ENCODE results near the gene SYT12.

SYT12 gene

DNA sequence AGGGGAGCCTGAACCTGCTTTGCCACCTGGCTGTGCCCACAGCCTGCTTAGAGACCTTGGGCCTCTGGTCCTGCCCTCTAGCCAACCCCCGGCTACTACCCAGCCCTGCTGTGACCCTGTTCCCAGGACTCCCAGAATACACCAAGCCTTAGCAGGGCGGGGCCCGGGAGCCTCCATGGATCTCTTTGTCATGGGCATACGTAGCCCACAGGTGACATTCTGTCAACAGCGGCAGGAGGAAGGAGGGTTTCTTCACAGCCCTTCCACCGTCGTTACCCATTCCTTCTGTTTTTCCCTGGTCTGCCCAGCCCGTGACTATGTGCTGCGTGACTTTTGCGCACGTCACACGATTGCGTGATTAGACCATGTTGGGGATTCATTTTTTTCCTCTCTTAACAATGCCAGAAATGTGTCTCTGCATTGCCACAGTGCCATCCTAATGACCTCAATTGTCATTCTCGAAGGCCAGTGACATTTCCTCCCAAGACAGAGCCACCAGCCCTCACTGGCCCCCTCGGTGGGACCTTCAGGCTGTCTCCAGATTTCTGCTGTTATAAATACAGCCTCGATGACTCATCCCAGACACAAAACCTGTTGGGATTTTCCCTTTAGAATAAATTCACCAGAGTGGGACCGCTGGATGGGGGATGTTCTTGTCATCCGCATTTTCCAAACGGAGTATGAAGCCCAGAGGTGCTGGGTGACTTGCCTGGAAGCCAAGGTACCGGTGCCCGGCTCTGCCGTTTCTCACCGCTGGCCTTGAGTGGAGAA is 9.0 kb downstream of the SYT12 start:
- DNase-seq, result no peak

DNA sequence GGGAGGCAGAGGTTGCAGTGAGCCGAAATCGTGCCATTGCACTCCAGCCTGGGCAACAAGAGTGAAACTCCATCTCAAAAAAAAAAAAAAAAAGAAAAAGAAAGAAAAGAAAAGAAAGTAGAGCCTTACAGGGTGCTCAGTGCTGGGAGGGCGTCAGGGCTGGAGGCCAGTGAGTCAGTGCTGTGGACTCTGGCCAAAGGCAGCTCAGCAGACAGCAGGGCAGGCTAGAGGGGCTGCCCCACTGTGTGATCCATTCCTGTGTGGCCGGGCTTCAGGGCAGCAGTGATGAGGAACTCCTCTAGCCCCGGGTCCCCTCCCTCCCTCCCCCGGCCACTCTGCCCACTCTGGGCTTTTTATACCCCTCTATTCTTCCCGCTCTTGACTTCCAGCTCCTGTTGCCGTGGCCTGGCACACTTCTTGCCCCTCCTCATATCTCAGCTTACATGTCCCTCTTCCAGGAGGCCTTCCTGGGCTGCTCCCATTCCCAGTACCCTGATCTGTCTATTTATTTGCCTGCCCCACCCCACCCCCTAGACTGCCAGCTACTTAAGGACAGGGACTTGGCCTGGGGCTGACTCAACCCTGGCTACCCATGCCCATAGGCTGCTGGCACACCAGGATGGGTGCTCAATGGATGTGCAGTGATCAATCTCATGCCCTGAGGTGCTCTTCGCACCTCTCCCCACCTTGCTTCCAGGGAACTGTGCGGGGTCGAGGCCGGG is 10.1 kb downstream of the SYT12 start:
- no peak for DNase-seq

DNA sequence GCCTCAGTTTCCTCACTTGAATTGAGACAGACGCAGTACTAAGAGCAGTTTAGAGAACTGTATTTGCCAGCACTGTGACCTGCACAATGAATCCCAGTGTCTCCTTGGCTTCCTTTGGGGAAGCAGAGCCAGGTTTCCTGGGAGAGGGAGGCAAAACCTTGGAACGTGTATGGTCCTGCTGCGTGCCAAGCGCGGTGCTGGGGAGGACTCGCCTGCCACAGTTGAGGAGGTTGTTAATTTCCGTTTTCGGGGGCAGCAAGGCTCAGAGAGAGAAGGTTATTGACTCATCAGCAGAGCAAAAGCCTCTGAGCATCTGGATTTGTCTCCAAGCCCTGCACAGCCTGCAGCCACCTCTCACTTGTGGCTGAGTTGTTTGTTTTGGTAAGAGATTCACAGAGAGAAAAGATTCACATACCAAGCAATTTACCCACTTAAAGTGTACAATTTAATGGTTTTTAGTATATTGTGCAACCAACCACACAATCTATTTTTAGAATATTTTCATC is 10.8 kb downstream of the SYT12 start:
- no peak for DNase-seq

DNA sequence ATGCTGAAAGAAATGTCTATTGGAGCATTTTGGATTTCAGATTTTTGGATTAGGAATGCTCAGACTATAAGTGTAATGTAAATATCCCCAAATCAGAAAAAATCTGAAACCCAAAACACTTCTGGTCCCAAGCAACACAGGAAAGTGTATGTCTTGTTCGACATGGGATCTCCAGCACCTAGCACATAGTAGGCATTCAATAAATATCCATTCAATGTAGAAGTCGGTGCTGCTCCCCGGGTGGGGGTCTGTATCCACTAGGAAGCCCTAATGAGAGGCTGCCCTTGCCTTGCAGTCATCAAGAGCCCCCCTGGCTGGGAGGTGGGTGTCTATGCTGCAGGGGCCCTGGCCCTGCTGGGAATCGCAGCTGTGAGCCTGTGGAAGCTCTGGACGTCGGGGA is 11.4 kb downstream of the SYT12 start:
- no peak for DNase-seq

DNA sequence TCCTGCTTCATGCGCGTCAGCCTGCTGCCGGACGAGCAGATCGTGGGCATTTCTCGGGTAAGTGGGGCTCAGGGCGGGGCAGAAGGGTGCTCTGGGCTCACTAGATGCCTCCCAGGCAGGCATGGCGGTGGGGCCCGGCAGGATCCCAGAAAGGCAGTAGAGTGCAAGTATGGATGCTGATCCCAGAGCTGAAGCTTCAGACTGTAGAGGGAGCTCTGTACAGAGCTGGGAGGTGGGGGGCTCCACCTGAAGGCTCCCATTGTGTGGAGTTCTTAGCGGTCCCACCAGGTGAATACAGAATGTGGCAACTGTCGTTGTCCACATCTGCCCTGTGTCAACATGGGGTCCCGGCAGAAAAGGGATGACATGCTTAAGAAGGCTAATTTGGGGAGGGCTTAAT is 17.2 kb downstream of the SYT12 start:
- no peak for DNase-seq

DNA sequence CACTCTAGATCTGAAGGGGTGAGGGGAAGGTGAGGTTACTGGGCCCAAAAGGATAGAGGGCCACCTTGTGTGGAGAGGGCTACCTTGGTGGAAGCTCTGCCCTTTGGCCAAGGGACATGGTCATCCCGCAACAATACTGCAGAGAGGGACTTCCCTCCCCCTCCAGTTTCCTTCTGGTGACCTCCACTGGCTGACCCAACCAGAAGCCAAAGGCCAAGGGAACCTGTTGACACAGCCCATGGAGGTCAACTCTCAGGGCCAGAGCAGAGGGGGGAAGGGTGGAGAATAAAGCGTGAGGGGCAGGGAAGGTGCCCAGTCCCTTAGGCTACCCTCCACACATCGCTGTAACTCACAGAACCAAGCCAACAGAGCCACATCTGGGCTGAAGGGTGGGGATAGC is 18.7 kb downstream of the SYT12 start:
- DNase-seq, result no peak

DNA sequence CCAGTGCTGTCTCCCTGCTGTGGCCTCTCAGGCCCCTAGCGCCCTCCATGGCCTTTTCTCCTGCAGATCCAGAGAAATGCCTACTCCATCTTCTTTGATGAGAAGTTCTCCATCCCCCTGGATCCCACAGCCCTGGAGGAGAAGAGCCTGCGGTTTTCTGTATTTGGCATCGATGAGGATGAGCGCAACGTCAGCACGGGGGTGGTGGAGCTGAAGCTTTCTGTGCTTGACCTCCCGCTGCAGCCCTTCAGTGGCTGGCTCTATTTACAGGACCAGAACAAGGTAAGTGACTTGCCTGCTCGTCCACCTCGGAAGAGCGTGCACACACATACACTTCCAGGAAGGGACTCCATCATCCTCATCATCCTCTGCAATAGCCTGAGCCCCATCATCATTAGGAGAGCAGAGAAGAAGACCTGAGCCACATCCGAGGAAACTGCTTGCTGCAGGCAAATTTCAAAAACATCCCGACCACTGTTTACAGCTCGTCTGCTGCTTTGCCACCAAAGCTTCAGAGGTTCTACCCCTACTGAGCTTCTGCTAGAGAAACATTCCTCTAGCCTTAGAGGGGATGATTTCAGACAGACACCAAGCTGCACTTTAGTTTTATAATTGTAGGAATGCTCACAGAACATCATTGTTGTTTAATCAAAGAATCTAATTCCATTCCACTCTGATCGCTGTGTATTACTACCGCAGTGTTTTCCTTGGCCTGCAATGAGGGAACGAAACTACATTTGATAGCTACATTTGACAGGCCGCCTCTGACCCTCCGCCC is 20.8 kb downstream of the SYT12 start:
- DNase-seq, result no peak

DNA sequence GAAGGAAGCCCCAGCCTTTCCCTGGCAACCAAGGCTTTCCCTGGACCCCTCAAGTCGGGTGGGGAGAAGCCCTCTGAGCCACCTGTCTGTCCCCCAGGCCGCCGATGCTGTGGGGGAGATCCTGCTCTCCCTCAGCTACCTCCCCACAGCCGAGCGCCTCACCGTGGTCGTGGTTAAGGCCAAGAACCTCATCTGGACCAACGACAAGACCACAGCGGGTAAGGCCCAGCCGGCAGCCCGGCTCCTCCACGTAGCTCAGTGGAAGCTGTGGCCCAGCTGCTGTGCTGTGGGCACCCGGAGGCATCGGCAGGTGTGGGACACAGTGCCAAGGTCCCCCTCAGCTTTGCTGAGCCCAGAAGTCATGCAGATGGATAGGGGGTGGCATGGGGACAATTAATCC is 21.6 kb downstream of the SYT12 start:
- DNase-seq, result no peak

DNA sequence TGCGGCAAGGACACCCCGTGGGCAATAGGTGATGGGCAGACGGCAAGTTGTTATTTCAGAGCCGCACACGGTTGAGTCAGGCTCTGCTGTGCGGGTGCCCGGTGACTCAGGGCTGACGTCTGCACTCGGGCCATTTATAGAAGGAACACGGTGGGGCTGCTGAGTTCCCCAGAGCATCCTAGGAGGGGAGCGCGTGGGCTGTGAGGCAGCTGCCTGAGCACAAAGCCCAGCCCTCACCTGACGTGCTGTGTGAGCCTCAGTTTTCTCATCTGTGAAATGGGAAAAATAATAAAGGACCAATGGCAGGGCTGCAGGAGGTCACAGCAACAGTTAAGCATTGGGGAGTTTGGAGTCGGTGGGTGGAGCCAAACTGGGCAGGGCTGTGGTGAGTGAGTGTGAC is 22.4 kb downstream of the SYT12 start:
- no peak for DNase-seq

DNA sequence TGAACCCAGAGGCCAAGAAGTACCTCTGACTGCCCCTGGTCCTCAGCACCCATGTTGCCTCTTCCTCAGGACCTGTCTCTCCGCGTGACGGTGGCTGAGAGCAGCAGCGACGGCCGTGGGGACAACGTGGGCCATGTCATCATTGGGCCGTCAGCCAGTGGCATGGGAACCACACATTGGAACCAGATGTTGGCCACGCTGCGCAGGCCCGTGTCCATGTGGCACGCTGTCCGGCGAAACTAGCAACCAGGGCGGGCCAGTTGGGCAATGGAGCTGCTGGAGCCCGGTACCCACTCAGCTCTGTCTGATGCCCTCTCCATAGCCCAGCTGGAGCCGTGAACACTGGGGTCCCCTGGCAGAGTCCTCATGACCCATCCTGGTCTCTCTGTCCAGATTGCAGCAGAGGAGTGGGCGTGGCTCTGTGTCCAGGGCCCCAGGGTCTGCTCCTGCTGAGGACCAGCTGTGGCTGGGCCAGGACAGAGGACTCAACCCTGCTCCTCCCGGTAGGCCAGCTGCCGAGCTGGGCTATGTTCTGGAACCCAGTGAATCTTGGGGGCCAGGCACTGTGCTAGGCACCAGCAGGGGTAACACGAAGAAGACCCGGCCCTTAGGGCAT is 25.7 kb downstream of the SYT12 start:
- DNase-seq, result no peak

DNA sequence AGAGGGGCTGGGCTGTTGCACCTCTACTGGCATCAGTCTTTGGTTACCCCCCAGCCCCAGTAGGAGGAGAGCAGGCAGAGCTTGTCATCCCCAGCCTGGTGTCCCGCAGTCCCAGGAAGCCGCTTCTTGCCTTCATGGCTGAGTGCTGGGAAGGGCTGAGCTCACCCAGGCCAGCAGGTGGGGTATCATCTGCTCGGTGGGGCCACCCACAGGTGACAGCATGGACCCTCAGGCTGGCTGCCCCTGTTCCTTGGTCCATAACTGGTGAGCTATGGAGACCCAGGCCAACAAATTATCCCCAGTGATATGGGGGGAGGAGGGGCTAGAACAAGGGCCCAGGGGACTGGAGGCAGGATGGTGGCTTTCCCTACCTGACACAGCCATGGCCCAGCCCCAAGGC is 27.2 kb downstream of the SYT12 start:
- DNase-seq, result no peak

DNA sequence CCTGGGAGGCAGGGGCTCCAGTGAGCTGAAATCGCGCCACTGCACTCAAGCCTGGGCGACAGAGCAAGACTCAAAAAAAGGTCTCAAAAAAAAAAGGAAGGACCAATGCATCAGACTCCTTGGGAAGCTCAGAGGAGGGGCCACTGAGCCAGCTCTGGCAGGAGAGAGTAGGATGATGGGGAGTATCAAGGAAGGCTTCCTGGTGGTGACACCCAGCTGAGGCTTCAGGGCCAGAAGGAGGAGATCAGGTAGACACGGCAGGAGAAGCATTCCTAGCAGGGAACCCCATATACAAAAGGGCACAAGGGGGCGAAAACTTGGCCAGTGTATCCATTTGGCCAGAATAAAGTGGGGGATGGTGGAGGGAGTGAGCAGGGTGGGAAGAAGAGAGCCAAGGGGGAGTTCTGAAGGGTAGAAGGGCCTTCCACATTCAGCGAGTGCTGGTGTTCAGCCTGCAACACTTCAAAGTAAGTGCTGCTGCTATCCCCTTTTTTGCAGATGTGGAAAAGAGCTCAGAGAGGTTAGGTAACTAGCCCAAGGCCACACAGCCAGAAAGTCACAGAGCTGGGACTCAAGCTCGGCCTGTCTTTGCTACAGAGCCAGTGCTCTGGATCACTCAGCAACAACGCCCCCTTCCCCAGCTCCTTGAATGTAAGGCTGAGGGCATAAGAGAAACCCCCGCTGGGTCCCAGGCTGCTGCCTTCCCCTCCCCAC is 28.4 kb downstream of the SYT12 start:
- DNase-seq, result no peak

DNA sequence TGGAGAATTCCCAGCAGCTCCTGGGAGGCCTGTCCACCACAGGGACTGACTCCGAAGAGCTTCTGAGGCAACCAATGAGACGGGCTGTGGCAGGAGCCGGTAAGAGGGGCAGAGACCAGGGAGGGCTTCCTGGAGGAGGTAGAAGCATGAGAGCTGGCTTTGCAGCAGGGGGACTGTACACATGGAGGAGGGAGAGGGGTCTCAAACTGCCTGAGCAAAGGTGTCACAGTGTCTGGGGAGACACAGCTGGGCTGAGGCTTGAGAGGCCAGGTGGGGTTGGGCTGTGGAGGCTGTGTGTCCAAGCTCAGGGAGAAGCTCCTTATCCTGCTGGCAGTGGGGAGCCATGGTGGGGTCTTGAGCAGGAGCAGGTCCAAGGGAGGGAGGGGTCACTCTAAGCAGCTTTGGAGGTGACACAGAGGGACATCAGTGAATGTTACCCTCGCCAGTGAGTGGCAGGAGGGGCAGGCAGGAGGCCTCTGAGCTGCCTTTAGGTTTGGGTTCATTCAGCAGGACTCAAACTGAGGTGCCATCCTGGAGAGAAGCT is 29.1 kb downstream of the SYT12 start:
- DNase-seq, result no peak

DNA sequence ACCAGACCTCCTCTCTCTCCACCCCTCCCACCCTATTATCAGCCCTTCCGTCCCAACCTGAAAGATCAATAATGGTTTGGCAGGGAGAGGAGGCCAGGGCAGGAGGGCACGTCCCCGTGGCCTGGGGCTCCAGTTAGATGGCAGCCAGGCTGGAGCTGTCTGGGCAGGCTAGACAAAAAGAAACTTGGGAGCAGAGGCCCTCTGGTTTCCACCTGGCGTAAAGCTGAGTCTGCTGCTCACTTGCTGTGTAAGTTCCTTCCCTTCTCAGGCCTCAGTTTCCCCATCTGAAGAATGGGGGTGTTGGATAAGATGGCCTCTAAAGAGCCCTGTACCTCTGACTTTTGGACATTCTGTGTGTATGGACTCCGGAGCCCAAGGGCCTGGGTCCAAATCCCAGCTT is 30.0 kb downstream of the SYT12 start:
- DNase-seq, result no peak

DNA sequence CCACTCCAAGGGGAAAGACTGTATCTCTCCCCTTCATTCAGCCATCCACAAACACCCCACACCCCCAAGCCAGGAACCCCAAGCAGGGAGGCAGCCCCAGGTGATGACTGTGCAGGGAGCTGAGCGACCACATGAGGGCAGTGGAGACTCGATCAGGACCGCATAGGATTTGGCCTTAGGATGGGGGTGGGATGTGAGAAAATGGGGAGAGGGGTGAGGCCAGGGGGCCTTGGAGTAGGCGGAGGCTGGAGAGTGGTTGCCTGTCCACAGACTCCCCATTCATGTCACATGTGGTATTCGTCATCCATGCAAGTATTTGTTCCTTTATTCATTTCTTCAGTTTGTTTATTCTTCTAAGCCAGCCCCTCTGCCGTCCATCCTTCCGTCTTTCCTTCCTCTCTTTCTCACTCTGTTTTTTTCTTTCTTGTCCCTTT is 31.0 kb downstream of the SYT12 start:
- DNase-seq, result peak; percentile 51

DNA sequence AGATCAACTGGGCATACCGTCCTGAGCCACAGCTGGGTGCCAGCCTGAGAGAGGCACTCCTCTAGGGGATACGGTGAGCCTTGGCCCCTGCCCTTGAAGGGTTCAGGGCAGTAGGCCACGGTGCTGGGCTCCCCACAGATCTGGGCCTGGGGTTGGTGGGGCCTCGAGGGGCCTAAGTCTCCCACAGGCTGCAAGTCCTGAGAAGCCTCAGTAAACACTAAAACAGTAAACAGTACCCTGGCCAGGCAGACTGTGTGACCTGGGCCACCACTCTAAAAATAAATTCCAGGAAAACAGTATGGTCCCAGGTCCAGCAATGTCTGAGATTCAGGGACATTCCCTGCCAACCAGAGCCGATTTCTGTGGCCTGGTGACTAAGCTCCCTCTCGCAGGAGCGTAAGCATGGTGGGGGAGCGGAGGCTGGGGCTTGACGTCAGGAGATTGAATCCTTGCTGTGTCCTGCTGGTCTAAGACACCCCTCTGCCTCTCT is 31.5 kb downstream of the SYT12 start:
- no peak for DNase-seq

DNA sequence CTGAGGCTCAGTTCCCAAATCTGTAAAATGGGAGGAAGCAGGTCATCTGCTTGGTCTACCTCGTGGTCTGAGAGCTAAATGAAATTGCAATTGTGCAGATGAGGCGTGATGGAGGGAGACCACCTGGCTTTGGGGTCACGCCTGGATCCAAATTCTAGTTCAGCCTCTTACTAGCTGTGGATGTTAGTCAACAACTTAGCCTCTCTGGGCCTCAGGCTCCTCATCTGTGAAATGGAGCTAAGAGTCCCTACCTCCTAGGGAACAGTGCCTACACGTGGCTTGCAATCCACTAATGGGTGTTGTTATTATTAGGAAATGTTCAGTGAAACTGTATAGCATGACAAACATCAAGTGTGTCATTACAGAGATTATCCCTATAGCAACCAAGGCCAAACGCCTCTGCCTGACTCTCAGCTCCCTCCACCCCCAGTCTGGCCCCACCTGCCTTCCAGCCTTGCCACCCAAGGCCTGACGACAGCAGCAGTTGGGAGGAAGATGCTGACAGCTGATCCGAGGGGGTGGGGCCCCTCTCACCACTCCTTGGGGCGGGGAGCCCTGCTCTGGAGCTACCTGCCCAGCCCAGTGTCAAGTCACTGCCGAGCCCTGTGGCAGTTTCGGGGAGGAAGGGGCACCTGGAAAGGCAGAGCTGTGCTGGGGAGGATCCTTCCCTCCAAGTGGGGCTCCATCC is 32.0 kb downstream of the SYT12 start:
- DNase-seq, result no peak

DNA sequence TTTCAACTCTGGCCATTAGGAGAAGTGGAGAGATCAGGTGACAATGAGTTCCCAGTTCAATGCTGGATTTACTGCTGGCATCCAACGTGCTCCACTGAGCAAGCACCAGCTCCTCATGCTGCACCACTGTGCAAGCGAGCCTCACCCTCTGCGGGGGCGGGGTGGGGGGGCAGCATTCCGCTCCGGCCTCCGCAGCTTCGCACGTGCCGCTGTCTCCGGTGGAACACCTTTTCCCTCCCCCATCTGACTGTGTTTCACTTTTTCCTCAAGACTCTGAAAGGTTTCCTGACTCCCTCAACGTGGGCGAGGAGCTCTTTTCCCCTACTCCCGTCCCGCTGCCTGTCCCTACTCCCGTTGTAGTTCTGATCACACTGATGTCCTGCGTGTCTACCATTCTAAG is 32.9 kb downstream of the SYT12 start:
- DNase-seq, result no peak

DNA sequence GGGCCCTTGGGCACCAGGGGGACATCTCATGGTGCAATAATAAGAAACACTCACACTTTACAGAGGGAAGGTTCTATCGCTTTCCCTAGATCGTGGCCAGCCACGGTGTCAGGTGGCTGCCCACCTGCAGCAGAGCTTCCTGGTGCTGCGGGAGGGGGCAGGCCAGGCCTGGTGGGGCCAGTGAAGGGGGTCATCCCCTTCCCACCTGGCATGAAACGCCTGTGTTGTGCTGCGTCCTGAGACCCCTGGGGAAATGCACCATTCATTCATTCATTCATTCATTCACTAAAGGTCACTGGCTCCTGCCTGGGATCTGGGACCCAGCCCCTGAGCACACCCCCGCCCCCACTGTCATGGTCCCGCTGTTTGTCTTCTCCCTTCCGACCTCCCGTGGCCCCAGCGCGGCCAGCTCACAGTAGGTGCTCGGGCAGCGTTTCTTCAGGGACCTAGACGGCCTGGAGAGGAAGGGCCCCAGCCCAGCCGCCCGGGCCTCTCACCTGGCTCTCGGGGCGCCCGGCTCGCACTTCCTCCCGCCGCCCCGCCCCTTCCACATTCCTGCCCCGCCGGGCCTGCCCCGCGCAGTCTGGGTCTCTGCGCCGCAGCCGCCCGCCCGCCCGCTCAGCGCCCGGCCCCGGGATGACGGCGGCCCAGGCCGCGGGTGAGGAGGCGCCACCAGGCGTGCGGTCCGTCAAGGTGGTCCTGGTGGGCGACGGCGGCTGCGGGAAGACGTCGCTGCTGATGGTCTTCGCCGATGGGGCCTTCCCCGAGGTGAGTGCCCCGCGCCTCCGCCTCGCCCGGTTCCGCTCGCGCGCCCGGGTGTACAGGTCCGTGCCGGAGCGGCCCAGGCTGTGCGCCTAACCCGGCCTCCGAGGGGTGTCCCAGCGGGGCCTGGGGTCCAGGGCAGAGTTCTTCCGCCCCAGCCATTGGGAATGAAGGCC is 33.6 kb downstream of the SYT12 start, which contains the start of gene RHOD:
RHOD (plus strand) TSS at position 581 of the 938 bp plus-strand sequence; CDS start at position 637, 56 bp downstream.
- peak; percentile 62 for DNase-seq

DNA sequence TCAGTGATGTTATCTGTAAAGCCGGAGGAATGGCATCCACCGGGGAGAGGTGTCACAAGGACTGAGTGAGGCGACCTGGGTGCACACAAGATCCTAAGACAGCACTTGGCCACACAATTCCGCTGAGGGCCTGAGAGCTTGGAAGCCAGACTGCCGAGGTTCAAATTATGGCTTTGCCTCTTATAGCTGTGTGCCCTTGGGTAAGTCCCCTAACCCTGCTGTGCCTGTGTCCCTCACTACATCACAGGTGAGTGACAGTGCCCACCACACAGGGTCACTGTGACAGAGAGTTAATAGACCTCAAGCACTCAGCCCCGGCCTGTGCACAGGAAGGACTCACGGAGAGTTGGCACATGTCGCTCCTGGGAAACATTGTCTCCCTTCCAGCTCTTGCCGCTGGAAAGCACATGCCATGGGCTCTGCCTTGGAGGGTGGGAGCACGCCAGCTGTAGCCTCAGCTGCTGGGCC is 34.3 kb downstream of the SYT12 start:
- DNase-seq, result no peak
